GM18868 (cell line): Measurements from ENCODE around the gene PIK3CA.
"Not testable (repeated sequence)": the region's sequence is repeated elsewhere in the genome, so short reads cannot be mapped to it uniquely, and the experiment has no call there.

ENCODE experiments used
- ATAC-seq: cut with Tn5 transposase; IDR thresholded peaks from one replicate; pipeline ENCODE4 v1.9.1; 2021; ENCODE audit warnings: mild to moderate bottlenecking, moderate library complexity; ENCODE audit not compliant: unreplicated experiment

PIK3CA gene

DNA sequence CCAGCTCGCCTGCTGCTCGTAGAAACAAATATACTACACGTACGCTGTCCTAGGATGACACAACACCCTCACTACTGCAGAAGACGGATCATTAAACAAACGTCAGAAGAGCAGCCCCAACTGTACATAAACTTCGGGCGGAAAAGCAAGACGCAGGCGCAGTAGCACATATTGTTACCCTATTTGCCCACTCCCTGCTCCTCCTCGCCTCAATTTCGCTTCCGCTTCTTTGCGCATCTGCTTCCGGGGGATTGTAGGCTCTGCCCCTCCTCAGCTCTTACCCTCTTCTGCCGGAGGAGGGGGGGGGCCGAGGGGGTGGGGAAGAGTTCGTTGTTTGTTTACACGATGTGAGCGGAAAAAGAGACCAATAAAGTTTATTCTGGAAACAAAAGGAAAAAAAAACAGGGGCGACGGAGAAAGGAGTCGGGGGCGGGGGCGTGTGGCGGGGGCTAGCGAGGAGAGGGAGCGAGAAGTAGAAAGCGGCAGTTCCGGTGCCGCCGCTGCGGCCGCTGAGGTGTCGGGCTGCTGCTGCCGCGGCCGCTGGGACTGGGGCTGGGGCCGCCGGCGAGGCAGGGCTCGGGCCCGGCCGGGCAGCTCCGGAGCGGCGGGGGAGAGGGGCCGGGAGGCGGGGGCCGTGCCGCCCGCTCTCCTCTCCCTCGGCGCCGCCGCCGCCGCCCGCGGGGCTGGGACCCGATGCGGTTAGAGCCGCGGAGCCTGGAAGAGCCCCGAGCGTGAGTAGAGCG, at the start of gene PIK3CA:
TSS of gene PIK3CA (plus strand) at position 485 of the 743 bp plus-strand sequence. CDS start 50,469 bp downstream, outside the sequence.
- peak; percentile 68 for ATAC-seq

DNA sequence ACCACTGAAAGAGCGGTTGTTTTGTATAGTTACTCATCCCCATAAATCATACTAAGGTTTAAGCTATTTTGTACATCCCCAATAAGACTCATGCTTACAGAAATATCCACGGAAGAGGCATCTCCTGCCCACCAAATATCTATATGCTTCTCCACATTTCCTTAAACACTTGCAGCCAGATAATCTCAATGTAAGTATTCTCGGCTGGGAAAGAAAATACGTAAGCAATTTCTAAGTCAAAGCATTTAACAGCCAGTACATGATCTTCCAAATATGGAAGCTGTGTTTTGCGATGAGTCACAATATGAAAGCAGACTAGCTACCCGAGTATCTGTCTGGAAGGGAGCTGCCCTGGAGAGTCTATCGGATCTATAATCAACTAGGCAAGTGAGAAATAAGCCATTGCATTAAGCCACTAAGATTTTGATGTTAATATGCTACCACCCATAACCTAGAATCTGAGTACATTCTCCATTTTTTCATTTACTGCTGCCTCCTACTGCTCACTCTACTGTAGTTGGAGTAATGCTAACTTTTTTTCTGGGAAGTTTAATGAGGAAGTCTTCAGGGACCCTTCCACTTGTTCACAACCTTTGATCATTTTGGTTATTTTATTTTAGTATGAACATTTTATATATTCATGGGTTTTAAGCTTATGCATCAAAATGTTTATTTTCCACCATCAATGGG, 49.6 kb upstream of the PIK3CA start:
- ATAC-seq: no peak

DNA sequence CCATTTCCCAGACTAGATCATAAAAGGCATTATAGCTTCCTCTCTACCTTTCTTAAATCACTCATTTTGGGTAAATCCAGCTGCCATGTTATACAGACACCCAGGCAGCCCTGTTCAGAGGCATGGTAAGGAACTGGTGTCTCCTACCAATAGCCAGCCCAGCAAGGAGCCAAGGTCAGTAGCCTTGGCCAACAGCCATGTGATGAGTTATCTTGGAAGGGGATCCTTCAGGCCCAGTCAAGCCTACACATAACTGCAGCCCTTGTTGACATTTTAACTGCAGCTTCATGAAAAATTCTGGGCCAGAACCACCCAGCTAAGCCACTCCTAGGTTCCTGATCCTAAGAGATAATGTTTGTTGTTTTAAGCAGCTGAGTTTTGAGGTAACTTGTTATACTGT, 47.5 kb upstream of the PIK3CA start:
- ATAC-seq: no peak

DNA sequence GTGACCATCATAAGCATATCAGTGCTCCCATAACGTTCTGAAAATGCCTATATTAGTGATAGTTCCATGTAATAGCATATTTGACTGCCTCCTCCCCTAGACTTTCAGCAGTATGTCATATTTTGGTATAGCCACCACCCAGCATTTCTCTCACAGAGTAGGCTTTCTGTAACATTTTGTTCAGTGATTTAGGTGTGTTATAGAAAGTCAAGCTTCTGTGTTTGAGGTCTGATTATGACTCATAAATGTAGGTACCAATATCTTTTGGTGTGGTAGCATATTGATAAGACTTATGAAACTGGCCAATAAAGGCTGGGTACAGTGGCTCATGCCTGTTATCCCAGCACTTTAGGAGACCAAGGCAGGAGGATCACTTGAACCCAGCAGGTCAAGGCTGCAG, 42.3 kb upstream of the PIK3CA start:
- peak; percentile 65 for ATAC-seq

DNA sequence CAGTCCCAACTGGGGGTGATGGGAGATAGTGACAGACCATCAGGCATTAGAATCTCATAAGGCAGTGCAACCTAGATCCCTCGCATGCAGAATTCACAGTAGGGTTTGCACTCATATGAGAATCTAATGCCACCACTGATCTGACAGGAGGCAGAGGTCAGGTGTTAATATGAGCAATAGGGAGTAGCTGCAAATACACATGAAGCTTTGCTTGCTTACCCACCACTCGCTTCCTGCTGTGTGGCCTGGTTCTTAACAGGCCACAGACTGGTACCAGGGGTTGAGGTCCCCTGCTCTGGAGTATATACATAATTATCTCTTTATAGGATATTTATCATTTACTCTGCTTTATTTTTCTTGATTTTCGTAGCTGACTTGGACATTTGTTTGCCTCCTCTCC, 40.5 kb upstream of the PIK3CA start:
- ATAC-seq: no peak

DNA sequence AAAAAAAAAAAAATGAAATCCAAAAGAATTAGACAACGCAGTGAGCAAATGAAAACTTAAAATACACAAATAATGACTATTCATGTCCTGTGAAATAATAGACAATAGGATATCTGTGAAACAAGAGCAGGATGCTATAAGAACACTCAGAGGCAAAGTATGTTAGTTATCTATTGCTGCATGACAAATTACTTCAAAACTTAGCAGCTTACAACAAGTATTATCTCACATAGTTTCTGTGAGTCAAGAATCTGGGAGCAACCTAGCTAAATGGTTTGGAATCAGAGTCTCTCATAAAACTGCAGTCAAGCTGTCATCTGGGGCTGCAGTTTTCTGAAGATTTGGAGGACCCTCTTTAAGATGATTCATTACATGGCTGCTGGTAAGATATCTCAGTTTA, 40.1 kb upstream of the PIK3CA start:
- no peak for ATAC-seq

DNA sequence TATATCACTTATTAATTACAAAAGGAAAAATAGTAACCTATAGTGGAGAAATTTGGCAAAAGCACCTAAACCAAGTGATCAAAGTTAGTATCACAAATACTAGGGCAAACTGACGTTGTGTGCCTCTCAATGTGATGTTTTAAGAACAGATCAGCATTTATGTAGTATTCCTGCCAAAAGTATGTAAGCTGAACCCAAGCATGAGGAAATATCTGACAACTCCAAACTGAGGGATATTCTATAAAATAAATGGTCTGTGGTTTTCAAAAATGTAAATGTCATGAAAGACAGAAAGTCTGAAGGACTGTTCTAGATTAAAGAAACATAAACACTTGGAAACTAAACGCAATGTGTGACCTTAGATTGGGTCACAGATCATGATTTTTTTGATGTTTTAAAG, 34.3 kb upstream of the PIK3CA start:
- no peak for ATAC-seq

DNA sequence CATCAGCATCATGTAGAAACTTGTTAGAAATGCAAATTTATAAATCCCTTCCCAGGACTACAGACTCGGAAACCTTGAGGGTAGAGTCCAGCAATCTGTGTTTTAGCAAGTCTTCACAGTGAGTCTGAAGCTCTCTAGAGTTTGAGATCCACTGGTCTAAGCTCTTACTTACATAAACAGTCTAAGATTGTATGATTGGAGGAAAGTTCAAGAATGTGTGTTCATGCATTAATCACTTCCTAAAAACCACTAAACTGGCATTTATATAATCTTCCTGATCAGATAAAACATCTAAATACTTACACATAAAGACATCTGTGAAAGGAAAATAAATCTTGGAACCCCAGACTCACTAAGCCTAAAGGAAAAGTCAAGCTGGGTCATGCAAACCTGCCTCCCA, 32.7 kb upstream of the PIK3CA start:
- not testable (repeated sequence) for ATAC-seq

DNA sequence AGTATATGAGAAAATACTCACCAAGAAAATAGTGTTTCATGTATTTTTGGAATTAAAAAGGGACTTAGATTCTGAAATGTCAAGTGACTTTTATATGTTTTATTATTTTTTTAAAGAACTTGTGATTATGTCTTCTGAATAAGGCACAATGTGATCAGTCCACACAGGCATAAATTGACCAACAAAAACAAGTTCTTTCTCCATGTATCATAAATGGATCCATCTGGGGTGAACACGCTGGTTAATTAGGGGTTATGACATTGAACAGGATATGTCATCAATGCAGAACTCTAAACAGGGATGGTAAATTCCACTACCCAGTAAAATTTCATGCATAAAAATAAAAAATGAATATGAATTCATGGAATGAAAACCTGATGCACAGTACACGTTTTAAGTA, 31.3 kb upstream of the PIK3CA start:
- no peak for ATAC-seq

DNA sequence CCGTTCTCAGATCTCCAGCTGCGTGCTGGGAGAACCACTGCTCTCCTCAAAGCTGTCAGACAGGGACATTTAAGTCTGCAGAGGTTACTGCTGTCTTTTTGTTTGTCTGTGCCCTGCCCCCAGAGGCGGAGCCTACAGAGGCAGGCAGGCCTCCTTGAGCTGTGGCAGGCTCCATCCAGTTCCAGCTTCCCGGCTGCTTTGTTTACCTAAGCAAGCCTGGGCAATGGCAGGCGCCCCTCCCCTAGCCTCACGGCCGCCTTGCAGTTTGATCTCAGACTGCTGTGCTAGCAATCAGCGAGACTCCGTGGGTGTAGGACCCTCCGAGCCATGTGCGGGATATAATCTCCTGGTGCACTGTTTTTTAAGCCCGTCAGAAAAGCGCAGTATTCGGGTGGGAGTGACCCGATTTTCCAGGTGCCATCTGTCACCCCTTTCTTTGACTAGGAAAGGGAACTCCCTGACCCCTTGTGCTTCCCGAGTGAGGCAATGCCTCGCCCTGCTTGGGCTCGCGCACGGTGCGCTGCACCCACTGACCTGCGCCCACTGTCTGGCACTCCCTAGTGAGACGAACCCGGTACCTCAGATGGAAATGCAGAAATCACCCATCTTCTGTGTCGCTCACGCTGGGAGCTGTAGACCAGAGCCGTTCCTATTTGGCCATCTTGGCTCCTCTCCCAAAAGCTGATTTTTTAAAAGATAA, 15.8 kb upstream of the PIK3CA start:
- not testable (repeated sequence) for ATAC-seq

DNA sequence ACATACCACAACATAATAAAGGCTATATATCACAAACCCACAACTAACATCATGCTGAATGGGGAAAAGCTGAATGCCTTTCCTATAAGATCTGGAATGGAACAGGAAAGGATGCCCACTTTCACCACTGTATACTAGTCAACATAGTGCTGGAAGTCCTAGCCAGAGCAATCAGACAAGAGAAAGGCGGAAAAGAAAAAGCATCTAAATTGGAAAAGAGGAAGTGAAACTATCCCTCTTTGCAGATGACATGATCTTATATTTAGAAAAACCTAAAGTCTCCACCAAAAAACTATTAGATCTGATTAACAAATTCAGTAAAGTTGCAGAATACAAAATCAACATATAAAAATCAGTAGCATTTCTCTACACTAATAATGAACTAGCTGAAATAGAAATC, 14.6 kb upstream of the PIK3CA start:
- peak; percentile 54 for ATAC-seq

DNA sequence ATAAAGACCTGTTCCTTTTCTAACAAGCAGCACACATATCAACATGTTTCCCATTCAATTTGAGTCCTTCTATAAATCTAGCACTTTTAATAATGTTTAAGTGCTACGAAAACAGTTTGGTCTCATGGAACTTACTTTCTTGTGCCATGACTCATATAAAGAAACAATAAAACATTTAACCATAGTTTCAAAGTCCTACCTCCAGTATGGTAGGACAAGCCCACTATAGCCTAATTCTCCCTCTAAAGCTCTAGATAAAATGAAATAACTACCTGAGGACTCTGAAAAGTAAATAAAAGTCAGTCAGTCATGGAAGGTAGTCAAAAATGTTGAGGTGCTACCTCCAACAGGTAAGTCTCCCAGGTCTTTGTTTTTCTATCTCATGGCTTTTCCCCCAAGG, 12.0 kb upstream of the PIK3CA start:
- ATAC-seq: no peak

DNA sequence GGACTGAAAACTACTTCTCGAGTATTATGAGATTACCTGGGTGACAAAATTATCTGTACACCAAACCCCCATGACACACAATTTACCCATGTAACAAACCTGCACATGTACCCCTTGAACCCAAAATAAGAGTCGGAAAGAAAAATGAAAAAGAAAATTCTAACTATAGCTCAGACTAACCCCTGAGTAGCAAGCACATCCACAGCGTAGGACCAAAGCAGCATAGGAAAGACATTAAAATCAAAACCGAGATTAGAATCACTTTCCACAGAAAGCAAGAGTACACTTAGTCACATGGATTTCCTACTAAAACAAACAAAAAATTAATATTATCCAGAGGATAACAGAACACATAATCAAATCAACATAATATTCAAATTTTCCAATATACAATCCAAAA, 6.3 kb upstream of the PIK3CA start:
- ATAC-seq: no peak

DNA sequence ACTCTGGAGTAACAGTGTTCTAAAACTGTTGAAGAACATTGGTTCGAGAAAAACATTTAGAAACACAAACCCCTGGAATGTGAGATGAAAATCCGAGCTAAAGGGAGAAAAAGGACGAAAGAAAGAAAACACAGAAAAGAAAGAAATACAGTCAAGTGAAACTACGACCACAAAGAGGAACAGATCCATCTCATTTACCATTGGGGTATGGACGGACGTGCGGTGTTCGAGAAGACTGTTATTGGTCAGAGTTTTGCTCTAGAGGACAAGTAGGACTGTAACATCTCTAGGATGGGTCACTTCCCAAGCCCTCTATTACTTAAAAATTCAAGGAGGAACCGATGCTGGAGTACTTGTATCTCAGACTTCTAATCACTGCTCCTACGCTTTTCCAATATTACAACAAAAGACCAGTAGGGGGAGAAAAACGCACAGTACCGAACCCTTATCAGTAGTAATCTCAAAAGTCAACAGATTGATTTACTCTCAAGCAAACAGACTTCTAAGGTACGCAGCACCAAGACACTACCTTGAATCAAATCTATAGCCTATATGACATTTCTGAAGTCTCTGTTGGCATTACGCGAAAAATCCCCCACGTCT, 1.1 kb upstream of the PIK3CA start:
- ATAC-seq: peak; percentile 34

DNA sequence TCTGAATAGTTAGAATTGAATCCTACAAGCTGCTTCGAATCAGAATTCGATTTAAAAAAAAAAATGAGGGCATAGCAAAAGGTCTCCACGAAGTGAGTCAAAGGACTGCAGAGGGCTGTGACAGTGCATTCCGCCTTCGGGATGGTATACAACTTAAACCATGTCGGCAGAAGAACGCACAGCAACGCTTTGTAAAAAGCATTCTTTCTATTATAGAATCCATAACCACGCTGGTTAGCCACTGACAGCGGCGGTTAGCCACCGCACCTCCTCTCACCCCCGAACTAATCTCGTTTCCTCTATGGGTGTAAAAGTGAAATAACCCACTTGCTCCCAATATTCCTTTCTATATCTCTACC, 664 bp upstream of the PIK3CA start:
- ATAC-seq: peak; percentile 26

DNA sequence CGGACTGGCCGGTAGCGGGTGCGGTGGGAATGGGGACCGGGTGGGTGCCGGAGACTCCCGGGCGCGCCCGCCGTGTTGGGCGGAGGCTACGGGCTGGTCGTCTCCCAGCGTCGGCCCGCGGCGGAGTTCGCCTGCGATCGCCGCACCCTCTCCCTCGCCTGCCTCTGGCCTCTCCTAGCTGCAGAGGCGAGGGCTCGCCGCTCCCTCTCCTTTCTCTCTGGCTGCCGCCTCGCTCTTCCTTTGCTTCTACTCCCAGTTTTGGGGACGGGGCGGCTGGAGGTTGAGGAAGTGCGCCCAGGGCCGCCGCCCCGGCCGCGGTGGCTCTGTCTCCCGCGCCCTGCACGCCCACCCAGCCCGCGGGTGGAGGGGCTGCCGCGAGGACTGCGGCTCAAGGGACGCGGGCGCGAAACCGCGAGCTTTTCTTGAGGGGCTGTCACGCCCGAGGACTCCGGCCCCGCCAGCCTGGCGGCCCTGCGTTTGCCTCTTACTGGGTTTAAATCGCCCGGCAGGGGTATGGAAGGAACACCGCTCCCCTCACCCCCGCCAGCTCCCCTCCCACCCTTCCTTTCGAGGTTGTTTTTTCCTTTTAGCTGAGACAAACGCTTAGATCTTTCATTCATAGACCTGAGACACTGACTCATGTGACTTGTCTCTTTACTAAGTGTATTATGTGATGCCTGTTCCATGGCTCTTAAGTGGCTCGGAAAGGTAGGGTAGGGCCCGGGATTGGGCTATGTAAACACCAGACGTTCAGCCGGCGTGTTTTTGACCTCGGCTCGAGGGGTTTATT, 654 bp downstream of the PIK3CA start:
- peak; percentile 7 for ATAC-seq

DNA sequence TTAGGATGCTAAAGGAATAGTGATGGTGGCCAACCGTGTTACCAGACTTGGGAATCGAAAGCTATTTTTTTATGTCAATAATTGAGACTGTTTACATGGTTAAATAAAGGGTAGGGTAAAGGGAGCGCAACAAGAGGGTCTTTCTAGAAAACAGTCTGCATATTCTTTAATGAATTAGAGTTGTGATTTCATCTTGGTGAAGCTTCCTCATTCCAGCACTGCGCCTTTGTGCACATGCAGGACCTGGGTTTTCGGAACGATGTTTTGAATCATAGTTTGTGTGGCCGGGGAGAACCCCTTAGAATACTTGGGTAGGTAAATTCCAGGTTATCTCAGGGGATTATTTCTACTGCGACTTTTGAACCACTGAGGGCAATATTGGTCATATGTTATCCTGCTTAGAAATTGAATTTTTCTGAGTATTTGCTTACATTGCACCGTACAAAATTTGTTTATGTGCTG, 1.3 kb downstream of the PIK3CA start:
- peak; percentile 45 for ATAC-seq

DNA sequence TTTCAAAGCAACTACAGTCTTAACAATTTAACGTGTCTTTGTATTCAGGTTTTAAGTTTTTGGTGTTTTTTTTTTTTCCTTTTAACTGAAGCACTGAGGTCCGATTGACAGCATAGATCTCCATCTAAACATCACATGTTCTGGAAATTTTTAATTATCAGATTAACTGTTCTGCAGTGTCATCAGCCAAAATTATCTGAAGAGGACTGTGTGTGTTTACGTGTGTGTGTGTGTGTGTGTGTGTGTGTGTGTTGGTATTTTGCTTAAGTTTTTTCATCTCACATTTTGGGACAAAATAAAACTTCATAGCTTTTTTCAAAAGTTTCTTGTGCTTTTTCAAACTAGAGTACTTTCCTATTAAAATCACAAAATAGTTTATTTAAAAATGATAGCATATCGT, 1.8 kb downstream of the PIK3CA start:
- no peak for ATAC-seq

DNA sequence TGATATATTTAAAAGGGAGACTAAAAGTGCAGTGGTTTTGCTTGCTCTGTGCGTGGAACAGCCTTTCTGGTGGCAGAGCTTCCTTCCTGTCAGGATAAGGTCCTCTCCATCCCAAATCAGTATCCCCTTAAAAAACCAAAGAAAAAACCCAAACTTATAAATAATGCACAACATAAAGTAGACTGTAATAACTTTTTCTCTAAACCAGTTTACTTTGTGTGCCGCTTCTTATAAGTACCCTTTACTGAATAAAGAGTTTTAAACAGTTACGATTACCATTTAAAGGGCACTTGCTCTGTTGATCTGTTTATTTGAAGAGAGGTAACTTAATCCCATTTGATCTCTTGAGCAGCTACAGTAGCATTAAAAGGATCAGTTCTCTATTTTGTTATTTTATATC, 2.5 kb downstream of the PIK3CA start:
- no peak for ATAC-seq

DNA sequence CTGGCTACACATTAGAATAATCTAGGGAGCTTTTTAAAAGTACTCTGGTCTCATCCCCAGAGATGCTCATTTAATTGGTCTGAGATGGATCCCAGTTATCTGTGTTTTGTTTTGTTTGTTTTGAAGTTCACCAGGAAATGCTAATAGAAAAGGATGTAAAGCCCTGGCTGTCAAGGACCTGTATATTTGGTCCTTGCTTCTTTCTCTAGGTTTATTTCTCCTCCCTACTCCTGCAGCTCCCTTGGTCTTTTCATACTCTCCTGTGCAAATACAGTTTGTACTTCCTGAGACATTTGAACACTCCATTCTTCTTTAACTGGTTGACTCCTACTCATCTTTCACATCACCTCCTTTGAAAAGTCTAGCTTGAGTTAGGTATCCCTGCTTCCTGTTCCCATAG, 3.3 kb downstream of the PIK3CA start:
- no peak for ATAC-seq

DNA sequence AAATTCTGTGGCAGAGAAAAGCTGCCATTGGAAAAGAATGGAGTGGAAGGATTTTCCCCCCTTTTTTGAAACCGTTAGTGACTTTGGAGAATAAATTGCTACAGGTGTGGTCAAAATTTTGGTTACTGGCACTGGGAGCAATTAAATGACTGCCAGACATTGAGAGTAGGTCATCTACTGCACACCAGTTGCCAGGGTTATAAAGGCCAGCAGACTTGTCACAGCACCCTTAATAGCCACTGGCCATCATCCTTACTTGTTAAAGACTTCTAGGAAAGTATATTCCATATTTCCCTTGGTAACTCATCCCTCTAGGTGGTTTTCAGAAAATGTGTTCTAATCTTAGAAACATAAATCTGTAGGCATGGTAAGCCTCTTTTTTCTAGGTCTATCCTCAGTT, 8.0 kb downstream of the PIK3CA start:
- no peak for ATAC-seq
